ENCODE data around the gene CBX8.

Gene CBX8

GRCh38 chr17:79748295-79749099 lies 48.4 kb downstream of the CBX8 start:
- DNase-seq = no peak

- no peak for DNase-seq
Observed at GRCh38 chr17:79747508-79748294, 49.2 kb downstream of the CBX8 start.

- no peak for DNase-seq
Observed at GRCh38 chr17:79746889-79747507, 49.9 kb downstream of the CBX8 start.

- no peak for DNase-seq
Observed at GRCh38 chr17:79745641-79746105, 51.2 kb downstream of the CBX8 start.

- DNase-seq = no peak
Observed at GRCh38 chr17:79743614-79744013, 53.3 kb downstream of the CBX8 start.

- no peak for DNase-seq
Observed at GRCh38 chr17:79742951-79743476, 53.9 kb downstream of the CBX8 start.

- DNase-seq = no peak
Observed at GRCh38 chr17:79742589-79742918, 54.3 kb downstream of the CBX8 start.
